ENCODE data around the gene SLC2A9. TPM values are rescaled to one million over a fixed set of nuclear protein-coding genes. Genes with fewer than 3 reads are reported as not detected.

SLC2A9 gene
- total RNA-seq, 1 donor from 2014 or later, result not detected

DNA sequence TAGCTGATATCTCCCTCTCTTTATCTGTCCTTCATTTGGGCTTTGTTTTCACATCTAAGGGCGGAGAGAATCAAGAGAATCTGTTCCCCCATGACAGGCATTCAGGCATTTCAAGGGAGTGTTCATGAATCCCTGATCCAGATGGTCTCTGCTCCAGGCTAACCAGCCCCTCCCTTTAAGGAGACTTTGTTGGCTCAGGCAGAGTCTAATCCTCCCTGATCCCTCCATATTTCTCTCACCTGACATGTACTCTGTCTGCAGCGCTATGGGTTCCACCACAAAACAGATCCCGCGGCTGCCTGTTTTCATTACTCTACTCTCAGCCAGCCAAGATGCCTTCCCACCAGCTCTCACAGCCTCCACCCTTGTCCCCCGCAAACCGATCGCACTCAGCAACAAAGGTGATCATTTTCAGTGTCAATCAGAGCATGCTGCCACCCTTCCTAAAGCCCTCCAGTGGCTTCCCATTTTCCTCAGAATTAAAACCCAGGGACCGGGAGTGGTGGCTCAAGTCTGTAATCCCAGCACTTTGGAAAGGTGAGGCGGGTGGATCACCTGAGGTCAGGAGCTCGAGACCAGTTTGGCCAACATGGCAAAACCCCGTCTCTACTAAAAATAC, 30.3 kb upstream of the SLC2A9 start:
- TF ChIP-seq CTCF (IDR thresholded peaks at IDR 0.05; ENCODE audit: partially characterized antibody, unreplicated experiment), result no peak
- Mint-ChIP-seq H3K4me1 (ENCODE audit: low read depth, unreplicated experiment) (peaks cover 7% of the 10 kb centered on the region), H3K27me3 (ENCODE audit: unreplicated experiment) (peaks cover 5% of the 10 kb centered on the region), H3K36me3 (ENCODE audit: unreplicated experiment) (peaks cover 4% of the 10 kb centered on the region), H3K27ac (ENCODE audit: unreplicated experiment) (no peak overlapping the region), H3K4me3 (ENCODE audit: unreplicated experiment) (no peak overlapping the region), H3K9me3 (ENCODE audit: unreplicated experiment) (peaks cover 3% of the 10 kb centered on the region)
- no peak for DNase-seq

DNA sequence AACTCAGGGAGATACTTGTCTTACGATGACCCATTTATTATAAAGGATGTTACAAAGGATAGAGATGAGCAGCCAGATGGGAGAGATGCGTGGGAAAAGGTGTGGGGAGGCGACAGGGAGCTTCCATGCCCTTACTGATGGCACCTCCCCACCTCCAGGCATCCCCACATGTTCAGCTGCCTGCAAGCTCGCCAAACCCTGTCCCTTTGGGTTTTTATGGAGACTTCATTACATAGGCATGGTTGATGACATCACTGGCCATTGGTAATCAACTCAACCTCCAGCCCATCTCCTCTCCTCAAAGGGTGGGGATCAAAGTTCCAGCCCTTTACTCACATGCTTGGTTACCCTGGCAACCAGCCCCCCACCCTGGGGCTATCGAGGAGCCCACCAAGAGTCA, 29.4 kb upstream of the SLC2A9 start:
- H3K36me3 Mint-ChIP-seq (ENCODE audit: unreplicated experiment), result peaks cover 4% of the 10 kb centered on the region
- no peak for DNase-seq
- H3K4me1 Mint-ChIP-seq (ENCODE audit: low read depth, unreplicated experiment), result peaks cover 7% of the 10 kb centered on the region
- peaks cover 5% of the 10 kb centered on the region for H3K27me3 Mint-ChIP-seq (ENCODE audit: unreplicated experiment)
- no peak overlapping the region for H3K4me3 Mint-ChIP-seq (ENCODE audit: unreplicated experiment)
- peaks cover 3% of the 10 kb centered on the region for H3K9me3 Mint-ChIP-seq (ENCODE audit: unreplicated experiment)
- TF ChIP-seq CTCF (IDR thresholded peaks at IDR 0.05; ENCODE audit: partially characterized antibody, unreplicated experiment), result no peak
- no peak overlapping the region for H3K27ac Mint-ChIP-seq (ENCODE audit: unreplicated experiment)

DNA sequence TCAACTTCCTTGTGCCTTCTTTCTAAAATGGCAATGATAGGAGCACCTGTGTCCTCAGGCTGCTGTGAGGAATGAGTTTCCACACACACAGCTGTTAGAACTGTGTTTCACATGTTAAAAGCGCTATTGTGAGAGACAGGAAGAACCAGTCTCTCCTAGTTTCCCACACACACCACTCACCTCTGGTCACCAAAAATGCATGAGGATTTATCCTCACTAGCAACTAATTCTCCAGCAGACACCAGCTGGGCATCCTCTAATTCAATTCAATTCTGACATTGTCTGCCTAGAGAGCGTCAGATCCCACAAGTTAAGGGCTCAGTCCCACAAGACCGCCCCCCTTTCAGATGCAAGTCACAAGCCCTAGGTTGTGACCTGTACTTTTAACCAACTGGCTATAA, 29.0 kb upstream of the SLC2A9 start:
- no peak for DNase-seq
- Mint-ChIP-seq H3K4me3 (ENCODE audit: unreplicated experiment) (no peak overlapping the region), H3K27me3 (ENCODE audit: unreplicated experiment) (peaks cover 5% of the 10 kb centered on the region), H3K27ac (ENCODE audit: unreplicated experiment) (no peak overlapping the region), H3K9me3 (ENCODE audit: unreplicated experiment) (peaks cover 3% of the 10 kb centered on the region), H3K36me3 (ENCODE audit: unreplicated experiment) (peaks cover 4% of the 10 kb centered on the region), H3K4me1 (ENCODE audit: low read depth, unreplicated experiment) (peaks cover 7% of the 10 kb centered on the region)
- TF ChIP-seq CTCF (IDR thresholded peaks at IDR 0.05; ENCODE audit: partially characterized antibody, unreplicated experiment), result no peak

DNA sequence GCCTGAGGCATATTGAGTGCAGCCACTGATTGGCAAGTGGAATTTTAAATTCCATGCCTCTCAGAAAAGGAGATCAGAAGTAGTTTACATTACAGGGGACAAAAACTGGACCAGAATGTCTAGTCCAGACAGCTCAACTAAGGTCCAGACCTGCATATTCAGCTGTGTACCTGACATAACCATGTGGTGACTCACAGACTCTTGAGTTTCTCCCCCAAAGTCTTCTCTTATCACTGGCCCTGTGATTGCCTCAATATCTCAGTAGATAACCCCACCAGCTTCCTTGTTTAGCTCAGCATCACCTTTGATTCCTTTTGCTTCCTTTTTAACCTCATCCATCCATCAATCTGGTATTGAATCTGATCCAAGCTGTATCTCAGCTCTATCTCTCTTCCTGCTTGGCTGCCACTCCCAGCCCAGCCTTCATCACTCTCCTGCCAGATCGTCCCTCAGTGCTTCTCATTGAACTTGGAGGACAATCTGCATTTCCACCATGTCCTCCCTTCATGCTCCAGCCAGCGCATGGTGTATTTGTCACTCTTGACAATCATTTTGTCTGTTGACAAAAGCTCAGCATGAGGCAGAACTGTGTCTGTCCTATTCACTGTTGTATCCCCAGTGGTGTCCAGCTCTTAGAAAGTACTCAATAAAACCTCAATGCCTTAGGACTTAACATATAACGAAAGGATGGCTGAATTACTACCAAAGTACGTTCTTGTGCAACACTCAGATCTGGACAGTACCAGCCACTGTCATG, 27.8 kb upstream of the SLC2A9 start:
- no peak for DNase-seq
- H3K27me3 Mint-ChIP-seq (ENCODE audit: unreplicated experiment), result peaks cover 3% of the 10 kb centered on the region
- TF ChIP-seq CTCF (IDR thresholded peaks at IDR 0.05; ENCODE audit: partially characterized antibody, unreplicated experiment), result no peak
- peaks cover 4% of the 10 kb centered on the region for H3K36me3 Mint-ChIP-seq (ENCODE audit: unreplicated experiment)
- no peak overlapping the region for H3K27ac Mint-ChIP-seq (ENCODE audit: unreplicated experiment)
- peaks cover 7% of the 10 kb centered on the region for H3K4me1 Mint-ChIP-seq (ENCODE audit: low read depth, unreplicated experiment)
- no peak overlapping the region for H3K4me3 Mint-ChIP-seq (ENCODE audit: unreplicated experiment)
- peaks cover 6% of the 10 kb centered on the region for H3K9me3 Mint-ChIP-seq (ENCODE audit: unreplicated experiment)

GRCh38 chr4:10047967-10048366, 26.7 kb upstream of the SLC2A9 start:
- no peak overlapping the region for H3K27ac Mint-ChIP-seq (ENCODE audit: unreplicated experiment)
- TF ChIP-seq CTCF (IDR thresholded peaks at IDR 0.05; ENCODE audit: partially characterized antibody, unreplicated experiment), result no peak

More at GRCh38 chr4:10047967-10048366, 26.7 kb upstream of the SLC2A9 start:
- Mint-ChIP-seq H3K27me3 (ENCODE audit: unreplicated experiment) (peaks cover 3% of the 10 kb centered on the region), H3K4me3 (ENCODE audit: unreplicated experiment) (no peak overlapping the region), H3K36me3 (ENCODE audit: unreplicated experiment) (peaks cover 4% of the 10 kb centered on the region), H3K9me3 (ENCODE audit: unreplicated experiment) (peaks cover 7% of the 10 kb centered on the region), H3K4me1 (ENCODE audit: low read depth, unreplicated experiment) (peaks cover 7% of the 10 kb centered on the region)
- DNase-seq, result no peak

All from glutamatergic neuron (in vitro differentiated cells).